Measurements from ENCODE around the gene MRAS.

- no peak for TF ChIP-seq CTCF (IDR thresholded peaks at IDR 0.05; ENCODE audit: insufficient read depth, low read depth, low read length)
- no peak for TF ChIP-seq EZH2 (IDR thresholded peaks at IDR 0.05; ENCODE audit: insufficient read depth, low read length)
These were observed 22.9 kb downstream of the MRAS start for GRCh38 chr3:138371070-138371965.
